GM04503 (cell line): ENCODE measurements around the gene AK2.
A peak's percentile ranks its signal among the peaks of the same experiment; 100 is the strongest.

Source experiments
- DNase-seq: peaks from one replicate; pipeline ENCODE4 v3.0.0-alpha.2; 2012; ENCODE audit warnings: low read depth

Gene AK2

GRCh38 chr1:32972814-32973428 lies 63.8 kb downstream of the AK2 start:
- DNase-seq, result no peak

GRCh38 chr1:32971576-32971975 lies 65.1 kb downstream of the AK2 start:
- no peak for DNase-seq

GRCh38 chr1:32971156-32971555 lies 65.5 kb downstream of the AK2 start:
- DNase-seq, result no peak

- no peak for DNase-seq
Measured at GRCh38 chr1:32969566-32969965, 67.1 kb downstream of the AK2 start.

- no peak for DNase-seq
Measured at GRCh38 chr1:32967888-32968568, 68.7 kb downstream of the AK2 start.

GRCh38 chr1:32966900-32967299 lies 69.8 kb downstream of the AK2 start:
- no peak for DNase-seq

- DNase-seq, result no peak
Measured at GRCh38 chr1:32965251-32965747, 71.4 kb downstream of the AK2 start.

- peak; percentile 59 for DNase-seq
Measured at GRCh38 chr1:32964461-32965250, 72.0 kb downstream of the AK2 start, which contains the start of gene RNF19B. RNF19B (minus strand) TSS chr1:32964809; CDS start chr1:32964685, 124 bp downstream.

- DNase-seq, result no peak
Measured at GRCh38 chr1:32963746-32964460, 72.8 kb downstream of the AK2 start.

GRCh38 chr1:32962248-32962896 lies 74.3 kb downstream of the AK2 start:
- DNase-seq, result no peak

GRCh38 chr1:32960819-32961355 lies 75.8 kb downstream of the AK2 start:
- DNase-seq, result no peak

GRCh38 chr1:32960342-32960741 lies 76.3 kb downstream of the AK2 start:
- no peak for DNase-seq

- DNase-seq, result no peak
Measured at GRCh38 chr1:32958827-32959226, 77.9 kb downstream of the AK2 start.
